Amniotic epithelial cell (primary cell): Measurements from ENCODE around the gene BICDL2.

Source experiments
- DNase-seq: peaks from one replicate; pipeline ENCODE4 v3.0.0-alpha.2; 2010; ENCODE audit warnings: low read depth

Gene BICDL2

DNA sequence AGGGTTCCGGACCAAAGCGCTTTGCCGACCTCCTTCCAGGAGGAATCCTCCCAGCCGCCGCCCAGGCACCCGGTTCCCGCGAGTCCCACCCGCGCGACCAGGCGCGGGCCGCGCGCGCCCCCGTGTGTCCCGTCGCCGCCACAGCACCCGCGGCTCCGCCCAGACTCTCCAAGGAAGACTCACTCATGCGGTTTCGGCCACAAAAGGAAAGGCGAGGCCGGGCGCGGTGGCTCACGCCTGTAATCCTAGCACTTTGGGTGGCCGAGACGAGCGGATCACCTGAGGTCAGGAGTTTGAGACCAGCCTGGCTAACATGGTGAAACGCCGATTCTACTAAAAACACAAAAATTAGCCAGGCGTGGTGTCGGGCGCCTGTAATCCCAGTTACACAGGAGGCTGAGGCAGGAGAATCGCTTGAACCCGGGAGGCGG lies 53.0 kb downstream of the BICDL2 start:
- DNase-seq, result peak; percentile 62

DNA sequence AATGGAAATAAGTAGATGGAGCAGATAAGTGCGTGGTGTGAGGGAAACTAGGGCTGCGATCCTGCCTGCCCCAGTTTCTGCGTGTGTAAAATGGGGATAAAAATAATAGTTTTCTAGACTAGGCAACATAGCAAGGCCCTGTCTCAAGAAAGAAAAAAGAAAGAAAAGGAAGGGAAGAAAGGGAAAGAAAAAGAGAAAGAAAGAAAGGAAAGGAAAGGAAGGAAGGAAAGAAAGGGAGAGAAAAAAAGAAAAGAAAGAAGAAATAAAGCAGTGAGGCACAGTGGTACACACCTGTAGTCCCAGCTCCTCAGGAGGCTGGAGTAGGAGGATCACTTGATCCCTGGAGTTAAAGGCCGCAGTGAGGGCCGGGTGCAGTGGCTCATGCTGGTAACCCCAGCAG lies 54.3 kb downstream of the BICDL2 start:
- DNase-seq, result no peak

DNA sequence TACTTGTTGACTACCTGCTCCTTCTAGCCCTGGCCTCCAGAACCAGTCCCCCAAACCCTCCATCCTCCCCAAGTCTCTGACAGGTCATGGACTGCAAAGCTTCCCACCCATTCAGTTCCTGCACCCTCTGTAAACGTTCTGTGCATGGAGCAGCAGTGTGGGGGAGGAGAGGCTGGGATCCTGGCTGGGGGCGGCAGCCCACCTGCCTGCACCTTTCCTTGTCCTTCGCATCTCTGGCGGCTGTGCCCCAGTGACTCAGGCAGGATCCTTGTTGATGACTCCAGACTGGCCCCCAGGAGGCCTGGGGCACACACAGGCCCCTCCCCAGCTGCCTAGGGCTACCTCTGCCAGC lies 54.9 kb downstream of the BICDL2 start:
- DNase-seq, result no peak

DNA sequence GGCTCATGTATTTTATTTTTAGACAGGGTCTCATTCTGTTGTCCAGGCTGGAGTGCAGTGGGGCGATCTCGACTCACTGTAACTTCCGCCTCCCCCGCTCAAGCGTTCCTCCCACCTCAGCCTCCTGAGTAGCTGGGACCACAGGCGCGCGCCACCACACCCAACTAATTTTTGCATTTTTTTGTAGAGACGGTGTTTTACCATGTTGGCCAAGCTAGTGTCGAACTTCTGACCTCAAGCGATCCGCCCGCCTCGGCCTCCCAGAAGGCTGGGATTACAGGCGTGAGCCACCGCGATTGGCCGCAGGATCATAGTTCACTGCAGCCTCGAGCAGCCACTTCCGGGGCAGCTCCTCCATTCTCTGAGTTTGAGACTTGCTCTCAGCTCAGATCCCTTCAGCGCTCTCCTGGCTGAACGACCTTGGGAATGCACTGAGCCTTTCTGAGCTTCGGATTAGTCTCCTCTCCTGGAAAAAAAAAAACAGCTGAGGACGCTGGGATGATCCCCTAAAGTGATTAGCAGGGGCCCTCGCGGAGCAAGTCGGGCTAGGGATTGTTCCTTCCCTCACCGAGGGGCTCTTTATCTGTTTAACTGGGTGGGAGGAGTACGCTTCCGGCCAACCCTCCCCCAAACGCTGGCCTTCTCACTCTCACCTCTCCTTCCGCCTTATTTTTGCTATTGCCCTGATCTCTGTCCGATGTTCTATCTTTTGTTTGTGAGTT lies 55.4 kb downstream of the BICDL2 start:
- peak; percentile 47 for DNase-seq

DNA sequence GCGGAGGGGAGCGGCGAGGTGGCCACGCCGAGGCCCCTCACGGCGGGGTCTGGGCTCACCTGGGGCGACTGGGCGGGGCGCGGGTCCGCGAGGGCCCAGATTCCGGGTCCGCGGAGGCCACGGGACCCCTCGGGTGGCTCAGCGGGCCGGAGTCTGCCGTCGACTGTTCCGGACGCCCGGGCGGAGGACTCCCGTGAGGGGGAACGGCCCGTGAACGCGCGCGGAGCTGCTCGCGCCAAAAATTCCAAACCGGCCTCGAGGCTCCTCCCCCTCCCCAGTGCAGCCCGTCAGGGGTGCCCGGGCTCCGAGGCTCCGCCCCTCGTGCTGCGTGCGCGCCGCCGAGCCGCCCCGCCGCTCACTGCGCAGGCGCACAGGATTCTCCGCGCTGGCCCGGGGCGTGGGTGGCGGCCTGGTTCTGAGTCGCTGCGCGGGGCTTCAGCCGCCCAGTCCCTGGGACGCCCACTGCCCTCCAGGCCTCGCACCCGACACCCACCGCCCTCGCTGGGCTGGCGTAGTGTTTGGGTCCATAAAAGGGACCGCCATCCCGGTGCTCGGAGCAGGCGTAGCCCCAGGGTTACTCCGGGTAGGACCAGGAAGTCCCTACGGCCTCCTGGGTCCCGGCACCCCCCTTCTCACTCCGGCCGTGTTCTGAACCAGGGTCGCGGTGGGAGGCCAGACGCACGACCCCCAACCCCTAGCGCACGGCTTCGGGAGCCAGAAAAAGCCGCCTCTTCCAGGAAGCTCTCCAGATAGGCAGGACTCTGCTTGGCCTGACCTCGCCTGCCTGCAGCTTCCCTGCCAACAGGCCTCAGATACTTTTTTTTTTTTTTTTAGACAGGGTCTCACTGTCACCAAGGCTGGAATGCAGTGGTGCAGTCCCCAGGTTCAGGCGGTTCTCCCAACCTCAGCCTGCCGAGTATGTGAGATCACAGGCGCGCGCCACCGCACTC lies 56.2 kb downstream of the BICDL2 start, which contains the start of gene PKMYT1:
PKMYT1 (minus strand) TSS at position 220 of the 950 bp plus-strand sequence. CDS start 789 bp downstream, outside the sequence.
- peak; percentile 57 for DNase-seq

DNA sequence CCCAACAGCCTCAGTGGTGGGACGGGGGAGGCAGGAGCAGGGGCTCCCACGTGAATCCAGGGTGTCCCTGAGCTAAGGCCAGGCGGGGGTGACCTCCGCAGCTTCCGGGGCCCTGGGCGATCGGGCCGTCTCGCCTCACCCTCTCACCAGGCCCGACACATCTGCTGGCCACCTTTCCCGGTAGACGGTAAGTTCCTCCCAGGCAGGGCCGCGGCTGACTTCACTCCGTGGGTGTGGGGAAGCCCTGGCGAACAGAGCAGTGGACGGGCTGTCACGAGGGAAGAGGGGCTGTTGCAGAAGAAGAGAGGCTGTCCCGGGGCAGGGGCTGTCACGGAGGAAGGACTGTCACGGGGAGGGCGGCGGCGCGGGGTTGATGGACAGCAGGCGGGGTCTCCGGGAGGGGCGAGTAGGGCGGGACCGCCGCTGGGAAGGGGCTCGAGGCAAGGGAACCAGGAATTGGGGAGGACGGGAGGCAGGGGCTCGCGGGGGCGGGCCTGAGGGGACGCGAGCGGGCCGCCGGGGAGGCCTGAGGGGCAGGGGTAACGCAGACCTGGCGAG lies 57.0 kb downstream of the BICDL2 start:
- no peak for DNase-seq
